Measurements from ENCODE around the gene ERICH2.

The ERICH2 gene

GRCh38 chr2:170817093-170818035, 47.2 kb downstream of the ERICH2 start:
- FAIRE-seq (no peak), DNase-seq (ENCODE audit: low spot score) (no peak)

DNA sequence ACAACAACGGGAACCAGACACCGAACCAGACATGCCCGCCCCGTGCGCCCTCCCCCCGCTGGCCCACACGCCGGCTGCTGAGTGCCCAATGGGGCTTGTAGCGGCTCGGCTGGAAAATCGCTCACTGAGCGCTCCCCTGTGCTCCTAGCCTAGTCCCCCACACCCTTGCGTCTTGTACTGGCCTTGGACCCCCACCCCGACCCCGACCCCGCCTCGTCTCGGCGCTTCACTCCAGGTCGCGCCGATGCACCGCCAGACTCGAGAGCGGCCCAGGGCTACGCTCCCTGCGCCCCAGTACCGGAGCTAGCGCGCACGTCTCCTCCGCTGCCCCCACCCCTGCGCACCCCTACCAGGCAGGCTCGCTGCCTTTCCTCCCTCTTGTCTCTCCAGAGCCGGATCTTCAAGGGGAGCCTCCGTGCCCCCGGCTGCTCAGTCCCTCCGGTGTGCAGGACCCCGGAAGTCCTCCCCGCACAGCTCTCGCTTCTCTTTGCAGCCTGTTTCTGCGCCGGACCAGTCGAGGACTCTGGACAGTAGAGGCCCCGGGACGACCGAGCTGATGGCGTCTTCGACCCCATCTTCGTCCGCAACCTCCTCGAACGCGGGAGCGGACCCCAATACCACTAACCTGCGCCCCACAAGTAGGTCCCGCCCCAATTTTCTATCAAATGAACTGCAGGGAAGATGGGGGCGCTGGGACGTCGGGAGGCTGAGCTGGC, 48.0 kb downstream of the ERICH2 start:
- no peak for FAIRE-seq
- no peak for DNase-seq (ENCODE audit: low spot score)

- no peak for DNase-seq (ENCODE audit: low spot score)
- no peak for FAIRE-seq
Measured at GRCh38 chr2:170818752-170819470, 48.7 kb downstream of the ERICH2 start.

DNA sequence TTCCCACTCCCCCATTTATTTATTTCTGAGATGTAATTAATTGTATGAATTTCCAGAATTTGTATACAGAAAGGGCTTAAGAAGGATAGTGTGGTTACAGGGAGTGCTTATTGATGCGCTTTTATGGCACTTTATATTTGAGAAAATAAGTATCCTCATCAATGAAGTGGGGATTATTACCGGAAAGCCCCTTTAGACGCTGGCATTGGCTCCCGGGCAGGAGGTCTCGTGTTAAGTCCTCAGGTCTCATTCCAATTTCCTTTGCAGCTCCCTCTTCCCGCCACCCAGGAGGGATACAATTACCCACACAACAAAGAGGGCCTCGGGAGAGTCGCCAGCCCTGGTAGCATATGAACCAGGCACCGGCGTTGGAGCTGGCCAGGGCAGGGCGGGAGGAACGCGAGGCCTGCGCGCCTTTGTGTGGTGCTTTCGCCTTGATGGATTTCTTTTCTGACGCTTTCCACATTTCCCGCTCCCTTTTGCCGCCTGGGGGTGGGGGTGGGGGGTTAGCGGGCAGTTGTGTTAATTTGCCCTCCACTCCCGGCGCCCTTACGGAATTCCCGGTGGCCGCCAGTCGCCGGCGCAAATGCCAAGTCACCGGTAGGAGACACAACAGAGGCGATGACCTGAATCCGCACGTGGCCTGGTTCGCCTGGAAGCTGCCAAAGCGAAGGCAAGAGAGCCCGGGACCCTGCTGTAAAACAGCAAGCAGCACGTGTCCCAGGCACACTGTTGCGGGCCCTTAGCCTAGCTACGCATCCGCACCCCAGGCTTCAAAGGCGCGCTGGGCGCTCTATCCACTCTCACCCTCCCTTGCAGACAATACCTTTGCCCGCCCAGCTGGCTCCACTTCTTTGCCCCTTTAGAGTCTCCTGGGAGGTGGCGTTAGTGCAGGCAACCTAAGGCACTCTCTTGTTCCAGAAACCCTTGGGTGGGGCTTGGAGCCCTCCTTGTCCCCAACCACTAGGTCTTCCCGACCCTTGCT, 49.8 kb downstream of the ERICH2 start:
- FAIRE-seq, result no peak
- no peak for DNase-seq (ENCODE audit: low spot score)

- FAIRE-seq (no peak), DNase-seq (ENCODE audit: low spot score) (no peak)
Measured at GRCh38 chr2:170820757-170821530, 50.8 kb downstream of the ERICH2 start.

- FAIRE-seq, result no peak
- DNase-seq (ENCODE audit: low spot score), result no peak
Measured at GRCh38 chr2:170821531-170822289, 51.5 kb downstream of the ERICH2 start.

DNA sequence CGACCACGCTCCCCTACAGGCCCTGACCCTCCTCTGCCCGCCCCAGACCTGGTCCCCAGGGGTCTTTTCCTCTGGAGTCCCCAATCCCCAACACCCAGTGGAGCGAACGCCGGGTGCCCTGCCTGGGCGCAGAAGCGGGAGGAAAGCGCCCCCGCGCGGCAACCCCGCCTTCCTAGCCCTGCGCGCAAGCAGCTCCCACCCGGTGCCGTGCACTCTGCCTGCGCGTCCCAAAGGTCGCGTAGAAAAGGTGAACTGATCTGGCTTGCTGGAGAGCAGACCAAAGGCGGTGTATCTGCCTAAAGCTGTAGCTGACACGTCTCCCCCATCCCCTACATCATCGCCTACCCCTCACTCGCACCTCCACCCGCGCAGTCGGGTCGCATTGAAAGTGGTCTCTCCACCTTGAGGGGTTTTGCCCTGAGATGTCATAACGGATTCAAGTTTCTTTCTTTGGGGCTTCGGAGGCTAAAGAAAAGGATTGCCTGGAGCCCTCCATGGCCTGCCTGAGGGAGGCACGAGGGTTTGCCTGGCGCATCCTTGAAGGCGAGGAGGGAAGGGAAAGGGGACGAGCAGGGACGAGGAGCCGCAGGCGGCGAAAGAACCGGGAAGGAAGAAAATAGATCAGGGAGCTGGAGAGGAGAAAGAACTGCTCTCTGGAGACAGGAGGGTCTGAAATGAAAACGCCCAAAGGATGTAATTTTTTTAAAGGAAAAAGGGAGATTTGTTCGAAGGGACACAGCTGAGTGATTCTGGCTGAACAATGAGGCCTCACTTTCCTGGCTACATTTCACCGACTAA, 52.3 kb downstream of the ERICH2 start:
- FAIRE-seq (no peak), DNase-seq (ENCODE audit: low spot score) (no peak)

- no peak for DNase-seq (ENCODE audit: low spot score)
- no peak for FAIRE-seq
Measured at GRCh38 chr2:170823088-170823897, 53.1 kb downstream of the ERICH2 start.

DNA sequence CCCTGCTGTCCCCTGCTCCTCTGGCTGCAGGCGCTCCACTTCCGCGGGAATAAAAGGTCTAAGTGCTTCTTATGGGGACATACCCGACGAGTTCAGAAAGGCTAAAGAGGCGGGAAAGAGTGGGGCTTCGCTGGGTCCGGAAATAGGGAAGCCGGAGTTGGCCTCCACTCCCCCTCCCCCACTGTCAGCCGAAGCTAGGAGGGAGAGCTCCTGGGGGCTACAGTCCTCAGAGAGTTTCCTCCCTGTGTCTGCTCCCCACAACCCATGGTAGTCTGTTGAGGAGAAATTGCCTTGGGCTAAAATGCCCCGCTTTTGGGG, 53.7 kb downstream of the ERICH2 start:
- no peak for DNase-seq (ENCODE audit: low spot score)
- FAIRE-seq, result no peak

DNA sequence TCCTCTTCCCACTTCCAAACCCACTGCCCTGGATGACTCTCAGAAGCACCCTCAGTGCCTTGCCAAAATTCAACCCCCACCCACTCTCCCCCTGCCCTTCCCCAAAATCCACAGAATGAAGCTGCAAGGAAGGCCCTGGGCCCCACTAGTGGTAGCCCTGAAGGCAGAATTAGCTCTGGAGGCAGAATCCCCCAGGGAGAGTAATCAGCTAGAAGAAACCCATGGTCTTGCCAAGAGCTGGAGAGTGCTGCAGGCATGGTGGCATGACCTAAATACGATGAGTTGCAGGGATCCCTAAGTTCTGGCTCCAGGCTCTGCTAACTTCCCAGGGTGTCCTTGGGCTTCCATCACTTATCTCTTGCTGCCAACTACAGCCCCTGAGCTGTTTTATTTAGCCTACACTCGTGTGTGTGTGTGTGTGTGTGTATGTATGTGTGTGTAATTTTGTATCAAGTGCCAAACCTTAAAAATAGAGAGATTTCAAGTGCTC, 54.4 kb downstream of the ERICH2 start:
- DNase-seq (ENCODE audit: low spot score) (no peak), FAIRE-seq (no peak)

DNA sequence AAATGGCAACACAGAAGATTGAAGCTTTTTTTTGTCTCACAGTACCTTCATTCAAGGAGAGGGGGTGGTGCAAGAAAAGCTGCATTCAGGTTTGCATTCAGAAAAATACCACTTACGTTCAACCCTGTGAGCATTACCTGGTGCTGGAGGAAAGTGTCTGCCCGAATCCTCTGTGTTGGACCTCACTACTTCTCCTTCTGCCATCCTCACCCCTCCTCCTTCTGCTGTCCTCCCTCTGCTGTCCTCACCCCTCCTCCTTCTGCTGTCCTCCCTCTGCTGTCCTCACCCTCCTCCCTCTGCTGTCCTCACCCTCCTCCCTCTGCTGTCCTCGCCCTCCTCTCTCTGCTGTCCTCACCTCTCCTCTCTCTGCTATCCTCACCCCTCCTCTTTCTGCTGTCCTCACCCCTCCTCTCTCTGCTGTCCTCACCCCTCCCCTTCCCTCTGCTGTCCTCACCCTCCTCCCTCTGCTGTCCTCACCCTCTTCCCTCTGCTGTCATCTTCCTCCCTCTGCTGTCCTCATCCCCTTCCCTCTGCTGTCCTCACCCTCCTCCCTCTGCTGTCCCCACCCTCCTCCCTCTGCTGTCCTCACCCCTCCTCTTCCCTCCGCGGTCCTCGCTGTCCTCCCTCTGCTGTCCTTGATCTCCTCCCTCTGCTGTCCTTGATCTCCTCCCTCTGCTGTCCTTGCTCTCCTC, 57.8 kb downstream of the ERICH2 start:
- DNase-seq (ENCODE audit: low spot score), result no peak
- no peak for FAIRE-seq

- peak; percentile 66 for FAIRE-seq
- no peak for DNase-seq (ENCODE audit: low spot score)
Measured at GRCh38 chr2:170828533-170828916, 58.3 kb downstream of the ERICH2 start.

GRCh38 chr2:170829036-170829435, 58.9 kb downstream of the ERICH2 start:
- no peak for DNase-seq (ENCODE audit: low spot score)
- FAIRE-seq, result no peak

DNA sequence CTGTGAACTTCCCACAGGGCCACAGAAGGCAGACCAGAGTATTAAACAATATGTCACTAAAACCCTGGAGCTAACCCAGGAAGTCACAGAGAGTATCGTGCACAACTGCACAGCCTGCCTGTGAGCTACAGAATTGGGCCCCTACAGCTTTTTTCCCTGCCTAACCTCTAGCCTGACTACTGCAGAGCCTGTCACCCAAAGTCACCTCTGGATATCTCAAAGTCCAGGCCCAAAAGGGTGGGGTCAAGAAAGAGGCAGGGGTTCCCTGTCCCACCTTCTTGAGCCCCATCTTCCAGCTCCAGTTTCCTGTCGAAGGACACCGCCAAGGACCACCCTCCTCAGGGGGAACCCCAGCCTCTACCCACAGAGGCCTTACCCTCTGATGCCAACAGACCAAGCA, 60.0 kb downstream of the ERICH2 start:
- DNase-seq (ENCODE audit: low spot score) (no peak), FAIRE-seq (no peak)

GRCh38 chr2:170831115-170831514, 60.9 kb downstream of the ERICH2 start:
- no peak for FAIRE-seq
- DNase-seq (ENCODE audit: low spot score), result no peak

DNA sequence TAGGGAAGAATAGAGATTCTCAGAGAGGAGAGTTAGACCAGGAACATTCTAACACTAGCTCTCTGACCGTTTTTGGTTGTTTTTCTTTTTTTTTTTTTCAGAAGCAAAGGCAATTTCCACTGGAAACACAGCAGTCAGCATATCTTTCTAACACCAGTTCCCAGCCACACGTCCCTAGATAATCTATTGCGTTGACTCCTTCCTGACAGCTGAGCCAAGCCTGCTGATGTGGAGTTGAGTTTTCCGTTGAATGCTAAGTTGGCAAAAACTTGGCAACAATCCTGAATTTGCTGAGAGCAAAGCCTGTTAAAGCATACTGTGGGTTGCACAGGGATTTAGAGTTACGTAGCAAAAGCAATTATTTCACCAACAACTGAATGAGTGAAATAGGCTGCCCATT, 65.8 kb downstream of the ERICH2 start:
- FAIRE-seq (no peak), DNase-seq (ENCODE audit: low spot score) (no peak)

DNA sequence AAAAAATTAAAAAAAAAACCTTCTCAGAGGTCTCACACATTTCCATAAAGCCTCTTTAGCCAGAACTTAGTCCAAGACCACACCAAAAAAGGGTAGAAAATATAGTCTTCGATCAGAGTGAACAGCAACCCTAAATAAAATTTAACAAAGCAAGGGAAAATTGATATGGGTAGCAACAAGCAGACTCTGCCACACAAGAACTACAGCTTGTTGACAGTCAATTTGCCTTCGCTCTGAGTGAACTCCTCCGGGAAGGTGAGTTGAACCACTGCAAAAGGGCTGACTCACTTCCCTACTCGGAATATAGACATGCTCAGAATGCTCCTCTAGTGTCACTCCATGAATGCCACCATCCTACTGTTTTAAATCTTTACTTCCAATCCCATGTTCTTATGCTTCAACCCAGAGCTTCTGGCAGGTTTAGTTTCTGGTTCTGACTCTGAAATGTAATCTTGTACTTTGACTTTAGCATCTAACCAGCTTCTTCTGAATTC, 70.6 kb downstream of the ERICH2 start:
- no peak for FAIRE-seq
- DNase-seq (ENCODE audit: low spot score), result no peak

Measured in urothelium cell line (cell line).